GM12878 (cell line): ENCODE results near the gene FGR.

Source experiments
- BCL11A ChIP-seq: IDR thresholded peaks from 2 replicates; pipeline ENCODE4 v1.6.1; 2011; ENCODE audit warnings: low read depth, low read length
- BMI1 ChIP-seq: fragments of 450-650 bp; IDR thresholded peaks from 2 replicates; pipeline ENCODE4 v1.6.1; 2016; ENCODE audit warnings: mild to moderate bottlenecking, moderate library complexity, borderline replicate concordance
- IRF3 ChIP-seq: fragments of 450-650 bp; IDR thresholded peaks from 2 replicates; pipeline ENCODE4 v1.6.1; 2014; ENCODE audit warnings: mild to moderate bottlenecking
- MAX ChIP-seq: IDR thresholded peaks from 2 replicates; pipeline ENCODE4 v1.6.1; 2012; ENCODE audit warnings: low read depth, low read length, improper control_type of control experiment
- NFYA ChIP-seq: IDR thresholded peaks from 2 replicates; pipeline ENCODE4 v1.6.1; 2011; ENCODE audit warnings: low read depth, mild to moderate bottlenecking, low read length, improper control_type of control experiment, borderline replicate concordance
- PKNOX1 ChIP-seq: fragments of 450-650 bp; IDR thresholded peaks from 2 replicates; pipeline ENCODE4 v1.6.1; 2016; ENCODE audit warnings: mild to moderate bottlenecking
- POLR2A ChIP-seq: IDR thresholded peaks from 2 replicates; pipeline ENCODE4 v1.6.1; 2011; ENCODE audit warnings: low read depth, mild to moderate bottlenecking, low read length
- POLR2AphosphoS5 ChIP-seq: IDR thresholded peaks from 2 replicates; pipeline ENCODE4 v1.6.1; 2011; ENCODE audit warnings: mild to moderate bottlenecking, low read length, inconsistent platforms
- ZSCAN29 ChIP-seq: fragments of 450-650 bp; IDR thresholded peaks from 2 replicates; pipeline ENCODE4 v1.6.1; 2017; ENCODE audit warnings: mild to moderate bottlenecking, moderate library complexity
- TF ChIP-seq, protein P1 (sequence below), 3 experiments: IDR thresholded peaks in 2 of 3; conservative IDR thresholded peaks in 1 of 3; 2 replicates each; pipeline ENCODE4 v1.5.1; 2011; ENCODE audit warnings: low read depth in 3 of 3, low read length in 3 of 3, mild to moderate bottlenecking in 3 of 3, control low read depth in 2 of 3, moderate library complexity in 2 of 3, inconsistent platforms in 1 of 3, mixed read lengths in 1 of 3; ENCODE audit not compliant: control insufficient read depth in 2 of 3, insufficient read depth in 1 of 3; ENCODE audit errors: extremely low read depth in 1 of 3

GRCh38 chr1:27596261-27596660 lies 38.7 kb downstream of the FGR start:
- TF ChIP-seq, protein P1, sequence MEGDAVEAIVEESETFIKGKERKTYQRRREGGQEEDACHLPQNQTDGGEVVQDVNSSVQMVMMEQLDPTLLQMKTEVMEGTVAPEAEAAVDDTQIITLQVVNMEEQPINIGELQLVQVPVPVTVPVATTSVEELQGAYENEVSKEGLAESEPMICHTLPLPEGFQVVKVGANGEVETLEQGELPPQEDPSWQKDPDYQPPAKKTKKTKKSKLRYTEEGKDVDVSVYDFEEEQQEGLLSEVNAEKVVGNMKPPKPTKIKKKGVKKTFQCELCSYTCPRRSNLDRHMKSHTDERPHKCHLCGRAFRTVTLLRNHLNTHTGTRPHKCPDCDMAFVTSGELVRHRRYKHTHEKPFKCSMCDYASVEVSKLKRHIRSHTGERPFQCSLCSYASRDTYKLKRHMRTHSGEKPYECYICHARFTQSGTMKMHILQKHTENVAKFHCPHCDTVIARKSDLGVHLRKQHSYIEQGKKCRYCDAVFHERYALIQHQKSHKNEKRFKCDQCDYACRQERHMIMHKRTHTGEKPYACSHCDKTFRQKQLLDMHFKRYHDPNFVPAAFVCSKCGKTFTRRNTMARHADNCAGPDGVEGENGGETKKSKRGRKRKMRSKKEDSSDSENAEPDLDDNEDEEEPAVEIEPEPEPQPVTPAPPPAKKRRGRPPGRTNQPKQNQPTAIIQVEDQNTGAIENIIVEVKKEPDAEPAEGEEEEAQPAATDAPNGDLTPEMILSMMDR (IDR thresholded peaks at IDR 0.05 in 2 of 3, conservative IDR thresholded peaks at IDR 0.05 in 1 of 3; ENCODE audit: control insufficient read depth in 2 of 3, extremely low read depth in 1 of 3, insufficient read depth in 1 of 3, low read depth in 3 of 3, low read length in 3 of 3) = no peak
- no peak for TF ChIP-seq MAX
- no peak for TF ChIP-seq POLR2A
- no peak for TF ChIP-seq POLR2AphosphoS5
- no peak for TF ChIP-seq ZSCAN29
- TF ChIP-seq BCL11A = no peak
- TF ChIP-seq PKNOX1 = no peak
- TF ChIP-seq IRF3 = no peak
- TF ChIP-seq BMI1 = no peak
- TF ChIP-seq NFYA = no peak
